H9 (cell line): Measurements from ENCODE around the gene NT5DC1. TPM values are rescaled to one million over a fixed set of nuclear protein-coding genes. Genes with fewer than 3 reads are reported as not detected.

ENCODE experiments used
- DNase-seq: peaks from one replicate; pipeline ENCODE4 v3.0.0-alpha.2; 2017
- H2AFZ ChIP-seq: one replicate; pipeline ENCODE4 v1.6.1; 2013; ENCODE audit warnings: mild to moderate bottlenecking, low read length, control low read depth, moderate library complexity
- H2AK5ac ChIP-seq: 2 replicates; pipeline ENCODE4 v1.6.1; 2013; ENCODE audit warnings: low read length, control low read depth, mixed read lengths; ENCODE audit not compliant: insufficient read length
- H2BK120ac ChIP-seq: one replicate; pipeline ENCODE4 v1.6.1; 2013; ENCODE audit warnings: low read depth, mild to moderate bottlenecking, low read length, control low read depth, inconsistent platforms; ENCODE audit not compliant: poor library complexity, severe bottlenecking
- H2BK12ac ChIP-seq: 2 replicates; pipeline ENCODE4 v1.6.1; 2013; ENCODE audit warnings: low read length, control low read depth, mixed read lengths, low read depth; ENCODE audit not compliant: insufficient read length
- H2BK15ac ChIP-seq: 2 replicates; pipeline ENCODE4 v1.6.1; 2013; ENCODE audit warnings: low read depth, low read length, control low read depth
- H2BK20ac ChIP-seq: one replicate; pipeline ENCODE4 v1.6.1; 2013; ENCODE audit warnings: low read depth, mild to moderate bottlenecking, low read length, control low read depth, inconsistent platforms; ENCODE audit not compliant: poor library complexity, severe bottlenecking
- H2BK5ac ChIP-seq: 2 replicates; pipeline ENCODE4 v1.6.1; 2013; ENCODE audit warnings: low read length, control low read depth, mixed read lengths; ENCODE audit not compliant: insufficient read length
- H3K14ac ChIP-seq: 2 replicates; pipeline ENCODE4 v1.6.1; 2013; ENCODE audit warnings: low read length, control low read depth; ENCODE audit not compliant: insufficient read depth
- H3K18ac ChIP-seq: 2 replicates; pipeline ENCODE4 v1.6.1; 2013; ENCODE audit warnings: low read depth, mild to moderate bottlenecking, mixed read lengths, low read length, control low read depth; ENCODE audit not compliant: insufficient read length
- H3K23ac ChIP-seq: 2 replicates; pipeline ENCODE4 v1.6.1; 2013; ENCODE audit warnings: low read length, control low read depth, mixed read lengths, low read depth; ENCODE audit not compliant: insufficient read length
- H3K23me2 ChIP-seq: 2 replicates; pipeline ENCODE4 v1.6.1; 2013; ENCODE audit warnings: low read depth, mild to moderate bottlenecking, mixed read lengths, low read length, control low read depth; ENCODE audit not compliant: insufficient read length, poor library complexity, severe bottlenecking
- H3K27ac ChIP-seq: 2 replicates; pipeline ENCODE4 v1.5.1; 2013; ENCODE audit warnings: low read length, control low read depth, mixed read lengths, low read depth; ENCODE audit not compliant: insufficient read length
- H3K27me3 ChIP-seq: 2 replicates; pipeline ENCODE4 v1.6.1; 2013; ENCODE audit warnings: low read length, control low read depth, inconsistent platforms; ENCODE audit not compliant: insufficient read depth
- H3K4ac ChIP-seq: 2 replicates; pipeline ENCODE4 v1.6.1; 2013; ENCODE audit warnings: low read depth, mild to moderate bottlenecking, control low read depth, inconsistent platforms, low read length, moderate library complexity
- H3K4me1 ChIP-seq: 2 replicates; pipeline ENCODE4 v1.6.1; 2013; ENCODE audit warnings: low read length, control low read depth, inconsistent platforms; ENCODE audit not compliant: insufficient read depth
- H3K4me2 ChIP-seq: 2 replicates; pipeline ENCODE4 v1.6.1; 2013; ENCODE audit warnings: low read length, control low read depth, mixed read lengths; ENCODE audit not compliant: insufficient read length, insufficient read depth
- H3K56ac ChIP-seq: 2 replicates; pipeline ENCODE4 v1.6.1; 2013; ENCODE audit warnings: low read depth, mild to moderate bottlenecking, mixed read lengths, low read length, control low read depth; ENCODE audit not compliant: insufficient read length
- H3K79me1 ChIP-seq: 2 replicates; pipeline ENCODE4 v1.6.1; 2013; ENCODE audit warnings: low read depth, mild to moderate bottlenecking, moderate library complexity, low read length, control low read depth, inconsistent platforms; ENCODE audit not compliant: insufficient read depth, poor library complexity, severe bottlenecking
- H3K79me2 ChIP-seq: 2 replicates; pipeline ENCODE4 v1.6.1; 2013; ENCODE audit warnings: low read length, control low read depth, inconsistent platforms; ENCODE audit not compliant: insufficient read depth
- H3K9ac ChIP-seq: 2 replicates; pipeline ENCODE4 v1.6.1; 2013; ENCODE audit warnings: low read length, control low read depth, mixed read lengths; ENCODE audit not compliant: insufficient read length; ENCODE audit errors: extremely low read depth
- H3K9me3 ChIP-seq: one replicate; pipeline ENCODE4 v1.6.1; 2013; ENCODE audit warnings: low read depth, low read length, inconsistent platforms; ENCODE audit not compliant: control insufficient read depth
- H3T11ph ChIP-seq: one replicate; pipeline ENCODE4 v1.6.1; 2013; ENCODE audit warnings: mild to moderate bottlenecking, low read length, control low read depth, inconsistent platforms
- H4K20me1 ChIP-seq: one replicate; pipeline ENCODE4 v1.6.1; 2013; ENCODE audit not compliant: control insufficient read depth, insufficient read length, insufficient read depth
- H4K5ac ChIP-seq: 2 replicates; pipeline ENCODE4 v1.6.1; 2013; ENCODE audit warnings: low read depth, mild to moderate bottlenecking, mixed read lengths, low read length, control low read depth; ENCODE audit not compliant: insufficient read length
- H4K8ac ChIP-seq: replicated peaks from 2 replicates; pipeline ENCODE4 v1.6.1; 2013; ENCODE audit warnings: low read length, control low read depth, mixed read lengths, low read depth; ENCODE audit not compliant: insufficient read length
- H4K91ac ChIP-seq: 2 replicates; pipeline ENCODE4 v1.6.1; 2013; ENCODE audit warnings: low read depth, mild to moderate bottlenecking, moderate library complexity, mixed read lengths, low read length, control low read depth; ENCODE audit not compliant: insufficient read length
- H3K27ac Mint-ChIP-seq, 3 experiments: 2 replicates in 2 of 3; 3 replicates in 1 of 3; pipeline ENCODE4 v1.8.0; 2020 to 2021; ENCODE audit warnings: mixed read lengths in 3 of 3, mild to moderate bottlenecking in 1 of 3, moderate library complexity in 1 of 3
- H3K27me3 Mint-ChIP-seq: 2 replicates; pipeline ENCODE4 v1.8.0; 2021; ENCODE audit warnings: low read depth, mild to moderate bottlenecking, moderate library complexity, mixed read lengths
- H3K36me3 Mint-ChIP-seq, 3 experiments: 2 replicates in 2 of 3; 3 replicates in 1 of 3; pipeline ENCODE4 v1.8.0; 2020 to 2021; ENCODE audit warnings: low read depth in 3 of 3, mixed read lengths in 3 of 3; ENCODE audit not compliant: insufficient read depth in 1 of 3
- H3K4me1 Mint-ChIP-seq, 2 experiments: 2 replicates each; pipeline ENCODE4 v1.8.0; 2020; ENCODE audit warnings: mixed read lengths in 2 of 2
- H3K4me3 Mint-ChIP-seq, 2 experiments: 2 replicates in 1 of 2; 3 replicates in 1 of 2; pipeline ENCODE4 v1.8.0; 2020 to 2021; ENCODE audit warnings: mild to moderate bottlenecking in 2 of 2, mixed read lengths in 2 of 2, moderate library complexity in 1 of 2
- H3K9me3 Mint-ChIP-seq, 2 experiments: 2 replicates in 1 of 2; 3 replicates in 1 of 2; pipeline ENCODE4 v1.8.0; 2020; ENCODE audit warnings: mild to moderate bottlenecking in 2 of 2, mixed read lengths in 2 of 2, moderate library complexity in 1 of 2
- CTCF ChIP-seq: fragments of 200-600 bp; sonication (generic); conservative IDR thresholded peaks from 3 replicates; pipeline ENCODE4 v1.8.0; 2021; ENCODE audit warnings: antibody characterized with exemption, mild to moderate bottlenecking
- WGBS: extraction: QIAGEN DNeasy Blood & Tissue Kit; methylation state at CpG from one replicate; pipeline ENCODE4 v1.1.7; 2013; ENCODE audit warnings: missing lambda C conversion rate, low lambda C conversion rate, mixed read lengths; ENCODE audit not compliant: insufficient read length; ENCODE audit errors: extremely low coverage; 5-methylcytosine and 5-hydroxymethylcytosine counted together
- total RNA-seq: library from RNA; stranded (reverse); gene quantifications from 2 replicates; pipeline ENCODE4 v1.2.1, GENCODE V29; 2021

The NT5DC1 gene
- total RNA-seq, 1 experiment from 2014 or later: 64.9 TPM

DNA sequence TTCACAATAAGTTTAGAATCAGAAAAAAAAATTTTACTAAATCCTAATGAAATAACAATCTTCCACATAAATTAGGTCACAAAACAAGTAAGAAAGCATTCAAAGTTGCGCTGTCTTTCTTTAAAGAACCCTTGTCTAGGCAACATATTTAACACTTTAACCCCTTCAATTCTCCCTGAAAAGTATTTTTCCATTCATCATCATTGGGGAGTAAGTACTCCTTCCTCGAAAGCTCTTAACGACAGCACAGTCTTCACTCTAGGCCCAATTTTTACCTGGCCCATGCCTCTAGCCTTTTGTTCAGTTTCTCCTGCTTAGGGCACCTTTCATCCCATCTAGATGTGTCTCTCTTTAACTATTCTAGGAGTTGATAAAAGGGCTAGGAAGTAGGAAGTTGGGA lies 176.5 kb downstream of the NT5DC1 start:
- Mint-ChIP-seq H3K36me3 (peaks cover 8 to 38% (median 28%) of the 10 kb centered on the region in 3 experiments; a peak in 6 of 7 replicates), H3K27me3 (no peaks in the 10 kb centered on the region; the same call in 1 of the 2 replicates), H3K27ac (peak overlapping the region in 1 of 3 experiments; percentile 26; a peak in 1 of 7 replicates), H3K4me3 (peak overlapping the region; percentile 96 to 99), H3K4me1 (peaks cover 49 to 56% of the 10 kb centered on the region in 2 experiments), H3K9me3 (no peaks in the 10 kb centered on the region)
- Histone ChIP-seq H3K56ac (no peak overlapping the region), H3K23me2 (peaks cover 10% of the 10 kb centered on the region), H3K9ac (peak overlapping the region; percentile 26), H3T11ph (no peak overlapping the region), H4K20me1 (no peaks in the 10 kb centered on the region), H3K4ac (no peak overlapping the region), H2BK15ac (no peak overlapping the region), H2BK120ac (no peak overlapping the region), H2AK5ac (no peak overlapping the region), H3K9me3 (no peaks in the 10 kb centered on the region), H2BK5ac (no peak overlapping the region), H4K8ac (no peak overlapping the region), H3K18ac (no peak overlapping the region), H2BK20ac (no peak overlapping the region), H3K79me2 (peaks cover 15% of the 10 kb centered on the region), H2BK12ac (no peak overlapping the region), H3K14ac (no peak overlapping the region), H2AFZ (no peak overlapping the region), H3K4me2 (peak overlapping the region; percentile 87), H4K91ac (no peak overlapping the region), H3K27ac (no peak overlapping the region), H3K27me3 (no peaks in the 10 kb centered on the region), H3K23ac (no peak overlapping the region), H3K4me1 (peaks cover 3% of the 10 kb centered on the region; the same call in 1 of the 2 replicates), H3K79me1 (peaks cover 6% of the 10 kb centered on the region), H4K5ac (no peak overlapping the region)
- no peak for TF ChIP-seq CTCF
- no peak for DNase-seq
- no CpG with 5 or more reads among the region's 3 CpGs for WGBS
